Fibroblast of lung (primary cell): Measurements from ENCODE around the gene MEF2D.

Experiments used
- CTCF ChIP-seq, 2 donors: IDR thresholded peaks in 1 of 2; conservative IDR thresholded peaks in 1 of 2; 1 replicate in 1 of 2; 2 replicates in 1 of 2; pipeline ENCODE4 v1.5.1; 2011 to 2012; ENCODE audit warnings: low read length in 2 of 2, control low read depth in 1 of 2, inconsistent platforms in 1 of 2, low read depth in 1 of 2, mild to moderate bottlenecking in 1 of 2
- EZH2 ChIP-seq: IDR thresholded peaks from 2 replicates; pipeline ENCODE4 v1.5.1; 2012; ENCODE audit warnings: low read length, control low read depth, mild to moderate bottlenecking; ENCODE audit errors: missing control alignments

- TF ChIP-seq EZH2 (no peak), CTCF (conservative IDR thresholded peaks at IDR 0.05 in 1 of 2, IDR thresholded peaks at IDR 0.05 in 1 of 2; ENCODE audit: low read depth in 1 of 2, low read length in 2 of 2) (no peak)
These were observed 27.7 kb upstream of the MEF2D start for GRCh38 chr1:156528231-156528630.
